Lower leg skin (tissue), 3 donors: ENCODE results near the gene NDUFAF2.

Experiments
- POLR2A ChIP-seq, 2 donors: fragments of 450-650 bp; IDR thresholded peaks; one replicate each; pipeline ENCODE4 v1.6.1; 2016 to 2017; ENCODE audit warnings: antibody characterized with exemption in 2 of 2, mild to moderate bottlenecking in 1 of 2, moderate library complexity in 1 of 2
- TF ChIP-seq, protein P1 (sequence below), 3 donors: fragments of 450-650 bp; IDR thresholded peaks; one replicate each; pipeline ENCODE4 v1.5.1; 2016; ENCODE audit warnings: antibody characterized with exemption in 3 of 3, mild to moderate bottlenecking in 3 of 3, moderate library complexity in 2 of 3

DNA sequence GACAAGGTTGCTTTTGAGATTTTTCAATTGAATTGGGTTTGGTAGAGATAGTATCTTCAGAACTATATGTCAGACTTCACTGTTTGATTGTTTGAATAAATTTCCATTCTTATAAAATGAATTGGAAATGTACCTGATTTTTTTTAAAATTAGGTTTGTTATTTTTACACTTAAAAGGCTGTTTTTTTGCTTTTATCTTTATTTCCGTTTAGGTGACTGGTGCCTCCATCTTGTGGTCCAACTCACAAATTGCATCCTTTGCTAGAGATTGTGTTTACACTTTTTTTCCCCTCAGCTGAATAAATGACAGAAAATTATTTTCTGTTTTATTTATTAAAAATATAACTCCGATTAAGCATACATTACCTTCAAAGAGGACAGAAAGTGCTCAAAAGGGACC, 15.6 kb downstream of the NDUFAF2 start:
- TF ChIP-seq POLR2A (IDR thresholded peaks at IDR 0.05), result no peak
- TF ChIP-seq, protein P1, sequence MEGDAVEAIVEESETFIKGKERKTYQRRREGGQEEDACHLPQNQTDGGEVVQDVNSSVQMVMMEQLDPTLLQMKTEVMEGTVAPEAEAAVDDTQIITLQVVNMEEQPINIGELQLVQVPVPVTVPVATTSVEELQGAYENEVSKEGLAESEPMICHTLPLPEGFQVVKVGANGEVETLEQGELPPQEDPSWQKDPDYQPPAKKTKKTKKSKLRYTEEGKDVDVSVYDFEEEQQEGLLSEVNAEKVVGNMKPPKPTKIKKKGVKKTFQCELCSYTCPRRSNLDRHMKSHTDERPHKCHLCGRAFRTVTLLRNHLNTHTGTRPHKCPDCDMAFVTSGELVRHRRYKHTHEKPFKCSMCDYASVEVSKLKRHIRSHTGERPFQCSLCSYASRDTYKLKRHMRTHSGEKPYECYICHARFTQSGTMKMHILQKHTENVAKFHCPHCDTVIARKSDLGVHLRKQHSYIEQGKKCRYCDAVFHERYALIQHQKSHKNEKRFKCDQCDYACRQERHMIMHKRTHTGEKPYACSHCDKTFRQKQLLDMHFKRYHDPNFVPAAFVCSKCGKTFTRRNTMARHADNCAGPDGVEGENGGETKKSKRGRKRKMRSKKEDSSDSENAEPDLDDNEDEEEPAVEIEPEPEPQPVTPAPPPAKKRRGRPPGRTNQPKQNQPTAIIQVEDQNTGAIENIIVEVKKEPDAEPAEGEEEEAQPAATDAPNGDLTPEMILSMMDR (IDR thresholded peaks at IDR 0.05), result no peak
